Panc1 (cell line): Measurements from ENCODE around the gene CMKLR1. TPM values are rescaled to one million over a fixed set of nuclear protein-coding genes. Genes with fewer than 3 reads are reported as not detected.

Experiments
- ATAC-seq: fragments of 200-7000 bp; cut with Tn5 transposase; 2 replicates; pipeline ENCODE4 v1.9.1; 2020; ENCODE audit warnings: mild to moderate bottlenecking, moderate library complexity
- BruUV-seq: library from RNA; stranded (reverse); fragments of 400-500 nt; replicated peaks from 2 replicates; lab custom pipeline; 2021; lab: Mats Ljungman, UMichigan
- CTCF ChIA-PET: fragments of 300-600 bp; sonication (Branson Sonifier 250); formaldehyde crosslinking; loops from one replicate; lab custom pipeline; 2022; ENCODE audit warnings: antibody characterized with exemption; lab: Charles Lee
- POLR2A ChIA-PET: fragments of 300-600 bp; sonication (Branson Sonifier 250); formaldehyde crosslinking; loops from one replicate; lab custom pipeline; 2022; ENCODE audit warnings: antibody characterized with exemption; lab: Charles Lee
- DNase-seq: peaks from one replicate; pipeline ENCODE4 v3.0.0-alpha.2; 2010; ENCODE audit warnings: low read depth, low spot score
- H3K27ac ChIP-seq: 2 replicates; pipeline ENCODE4 v1.5.1; 2011; ENCODE audit warnings: mild to moderate bottlenecking, low read length, inconsistent platforms
- H3K27me3 ChIP-seq: fragments of 200-500 bp; sonication (Bioruptor generic); 2 replicates; pipeline ENCODE4 v1.6.0; 2014; ENCODE audit warnings: low read length, inconsistent platforms; ENCODE audit not compliant: control insufficient read depth, insufficient read depth
- H3K36me3 ChIP-seq: fragments of 200-500 bp; sonication (Bioruptor generic); 2 replicates; pipeline ENCODE4 v1.5.1; 2014; ENCODE audit warnings: inconsistent platforms, mild to moderate bottlenecking, low read length, moderate library complexity; ENCODE audit not compliant: control insufficient read depth, insufficient read depth
- H3K4me1 ChIP-seq: 2 replicates; pipeline ENCODE4 v1.5.1; 2011; ENCODE audit warnings: inconsistent platforms, mild to moderate bottlenecking, low read length, moderate library complexity; ENCODE audit not compliant: control insufficient read depth, insufficient read depth
- H3K4me3 ChIP-seq, 2 experiments: 2 replicates each; pipeline ENCODE4 v1.5.1; 2011 to 2012; ENCODE audit warnings: low read depth in 2 of 2, low read length in 2 of 2, mild to moderate bottlenecking in 2 of 2, inconsistent platforms in 1 of 2, moderate library complexity in 1 of 2
- H3K9me3 ChIP-seq: fragments of 200-500 bp; sonication (Bioruptor generic); 2 replicates; pipeline ENCODE4 v1.5.1; 2014; ENCODE audit warnings: low read depth, mild to moderate bottlenecking, inconsistent platforms, low read length, moderate library complexity; ENCODE audit not compliant: control insufficient read depth, insufficient read depth
- POLR2AphosphoS5 ChIP-seq: IDR thresholded peaks from 2 replicates; pipeline ENCODE4 v1.6.1; 2012; ENCODE audit warnings: mild to moderate bottlenecking, low read depth, low read length, moderate library complexity
- REST ChIP-seq, 2 experiments: IDR thresholded peaks; 2 replicates each; pipeline ENCODE4 v1.6.1; 2011 to 2012; ENCODE audit warnings: low read depth in 2 of 2, control low read depth in 1 of 2, low read length in 1 of 2, mild to moderate bottlenecking in 1 of 2, moderate library complexity in 1 of 2; ENCODE audit not compliant: insufficient read depth in 1 of 2
- SIN3A ChIP-seq: IDR thresholded peaks from 2 replicates; pipeline ENCODE4 v1.6.1; 2012; ENCODE audit warnings: low read depth, mild to moderate bottlenecking, low read length, moderate library complexity, borderline replicate concordance; ENCODE audit not compliant: insufficient read depth
- TCF7L2 ChIP-seq: IDR thresholded peaks from 2 replicates; pipeline ENCODE4 v1.6.1; 2011; ENCODE audit warnings: mild to moderate bottlenecking, low read depth, low read length, inconsistent platforms
- in situ Hi-C: cut with HindIII; loops from 2 replicates; pipeline ENCODE4 v1.10.0; 2016; ENCODE audit warnings: low sequenced_read_pairs, low pct_unique_long_range_greater_than_20kb
- intact Hi-C: fragments of 100-400 bp; cut with micrococcal nuclease; formaldehyde crosslinking; loops from one replicate; pipeline ENCODE4 v1.10.0; 2022; ENCODE audit not compliant: unreplicated experiment
- total RNA-seq: library from RNA; stranded (reverse); gene quantifications from one replicate; pipeline ENCODE4 v1.2.1, GENCODE V29; 2021; ENCODE audit not compliant: unreplicated experiment
- TF ChIP-seq, protein P1 (sequence below): fragments of 450-650 bp; IDR thresholded peaks from 2 replicates; pipeline ENCODE4 v1.5.1; 2017; ENCODE audit warnings: mild to moderate bottlenecking

Gene CMKLR1
- total RNA-seq, 1 experiment from 2014 or later: 0.03 TPM

- Histone ChIP-seq H3K27ac (no peak overlapping the region), H3K4me3 (no peak overlapping the region), H3K4me1 (no peaks in the 10 kb centered on the region), H3K36me3 (no peaks in the 10 kb centered on the region), H3K9me3 (no peaks in the 10 kb centered on the region), H3K27me3 (no peaks in the 10 kb centered on the region)
- TF ChIP-seq SIN3A (no peak), REST (IDR thresholded peaks at IDR 0.05; ENCODE audit: insufficient read depth in 1 of 2, low read depth in 2 of 2, low read length in 1 of 2) (no peak), POLR2AphosphoS5 (no peak), TCF7L2 (no peak)
- TF ChIP-seq, protein P1, sequence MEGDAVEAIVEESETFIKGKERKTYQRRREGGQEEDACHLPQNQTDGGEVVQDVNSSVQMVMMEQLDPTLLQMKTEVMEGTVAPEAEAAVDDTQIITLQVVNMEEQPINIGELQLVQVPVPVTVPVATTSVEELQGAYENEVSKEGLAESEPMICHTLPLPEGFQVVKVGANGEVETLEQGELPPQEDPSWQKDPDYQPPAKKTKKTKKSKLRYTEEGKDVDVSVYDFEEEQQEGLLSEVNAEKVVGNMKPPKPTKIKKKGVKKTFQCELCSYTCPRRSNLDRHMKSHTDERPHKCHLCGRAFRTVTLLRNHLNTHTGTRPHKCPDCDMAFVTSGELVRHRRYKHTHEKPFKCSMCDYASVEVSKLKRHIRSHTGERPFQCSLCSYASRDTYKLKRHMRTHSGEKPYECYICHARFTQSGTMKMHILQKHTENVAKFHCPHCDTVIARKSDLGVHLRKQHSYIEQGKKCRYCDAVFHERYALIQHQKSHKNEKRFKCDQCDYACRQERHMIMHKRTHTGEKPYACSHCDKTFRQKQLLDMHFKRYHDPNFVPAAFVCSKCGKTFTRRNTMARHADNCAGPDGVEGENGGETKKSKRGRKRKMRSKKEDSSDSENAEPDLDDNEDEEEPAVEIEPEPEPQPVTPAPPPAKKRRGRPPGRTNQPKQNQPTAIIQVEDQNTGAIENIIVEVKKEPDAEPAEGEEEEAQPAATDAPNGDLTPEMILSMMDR: no peak
- DNase-seq (no peak), ATAC-seq (no peak)
- ChIA-PET POLR2A (no interaction called here), CTCF (no interaction called here)
- in situ Hi-C loops: no loop called here
- BruUV-seq: no TSS peak
- intact Hi-C loops: no loop called here
Observed at GRCh38 chr12:108370415-108370814, 31.3 kb upstream of the CMKLR1 start.

- H3K27me3 ChIP-seq: no peaks in the 10 kb centered on the region
- BruUV-seq: no TSS peak
- no peak overlapping the region for H3K4me3 ChIP-seq
- DNase-seq (no peak), ATAC-seq (no peak)
- TF ChIP-seq, protein P1: no peak
- TF ChIP-seq POLR2AphosphoS5: no peak
- TF ChIP-seq REST (IDR thresholded peaks at IDR 0.05; ENCODE audit: insufficient read depth in 1 of 2, low read depth in 2 of 2, low read length in 1 of 2): no peak
- intact Hi-C loops (no loop called here), in situ Hi-C loops (no loop called here)
- CTCF ChIA-PET: no interaction called here
- H3K4me1 ChIP-seq: no peaks in the 10 kb centered on the region
- H3K36me3 ChIP-seq: no peaks in the 10 kb centered on the region
- H3K9me3 ChIP-seq: no peaks in the 10 kb centered on the region
- POLR2A ChIA-PET: no interaction called here
- H3K27ac ChIP-seq: no peak overlapping the region
Observed at GRCh38 chr12:108369736-108370396, 30.8 kb upstream of the CMKLR1 start.
